Natural killer cell (primary cell): Measurements from ENCODE around the gene TCN2. TPM values are rescaled to one million over a fixed set of nuclear protein-coding genes. Genes with fewer than 3 reads are reported as not detected.

Experiments used
- ATAC-seq, 3 donors: fragments of 150-1000 bp in 2 of 3; fragments of 200-7000 bp in 1 of 3; cut with Tn5 transposase; 1 replicate in 1 of 3; 2 replicates in 2 of 3; pipeline ENCODE4 v1.10.0; 2021; ENCODE audit warnings: mild to moderate bottlenecking in 2 of 3, moderate library complexity in 2 of 3
- DNase-seq, 2 donors: peaks; one replicate each; pipeline versions ENCODE4 v3.0.0 to v3.0.0-alpha.2; 2013 to 2021; ENCODE audit warnings: mixed read lengths in 1 of 2
- H3K27ac ChIP-seq: one replicate; pipeline ENCODE4 v1.5.1; 2013; ENCODE audit warnings: mild to moderate bottlenecking, low read length
- H3K27me3 ChIP-seq: one replicate; pipeline ENCODE4 v1.6.1; 2013; ENCODE audit warnings: low read length; ENCODE audit not compliant: control insufficient read depth, insufficient read depth
- H3K36me3 ChIP-seq: one replicate; pipeline ENCODE4 v1.6.1; 2013; ENCODE audit warnings: low read length; ENCODE audit not compliant: control insufficient read depth, insufficient read depth
- H3K4me1 ChIP-seq: one replicate; pipeline ENCODE4 v1.6.1; 2013; ENCODE audit warnings: low read length; ENCODE audit not compliant: control insufficient read depth, insufficient read depth
- H3K4me3 ChIP-seq: one replicate; pipeline ENCODE4 v1.5.1; 2013; ENCODE audit warnings: low read length
- H3K9me3 ChIP-seq: one replicate; pipeline ENCODE4 v1.6.1; 2013; ENCODE audit warnings: low read length; ENCODE audit not compliant: control insufficient read depth, insufficient read depth
- H3K27ac Mint-ChIP-seq, 2 donors: one replicate each; pipeline ENCODE4 v1.8.0; 2022; ENCODE audit warnings: mild to moderate bottlenecking in 2 of 2, mixed read lengths in 2 of 2, moderate library complexity in 1 of 2
- H3K27me3 Mint-ChIP-seq, 2 donors: one replicate each; pipeline ENCODE4 v1.8.0; 2022; ENCODE audit warnings: low read depth in 2 of 2, mixed read lengths in 2 of 2
- H3K36me3 Mint-ChIP-seq: one replicate; pipeline ENCODE4 v1.8.0; 2022; ENCODE audit warnings: mixed read lengths
- H3K4me1 Mint-ChIP-seq, 2 donors: one replicate each; pipeline ENCODE4 v1.8.0; 2022; ENCODE audit warnings: mixed read lengths in 2 of 2
- H3K4me3 Mint-ChIP-seq: one replicate; pipeline ENCODE4 v1.8.0; 2022; ENCODE audit warnings: mild to moderate bottlenecking, moderate library complexity, mixed read lengths
- H3K9me3 Mint-ChIP-seq, 2 donors: one replicate each; pipeline ENCODE4 v1.8.0; 2022; ENCODE audit warnings: mixed read lengths in 2 of 2
- CTCF ChIP-seq: fragments of 200-600 bp; IDR thresholded peaks from one replicate; pipeline ENCODE4 v1.8.0; 2022; ENCODE audit warnings: antibody characterized with exemption
- whole genome bisulfite sequencing: methylation state at CpG from one replicate; pipeline ENCODE4 v1.1.7; 2013; ENCODE audit warnings: missing lambda C conversion rate; ENCODE audit not compliant: insufficient coverage; 5-methylcytosine and 5-hydroxymethylcytosine counted together
- intact Hi-C: fragments of 100-400 bp; cut with micrococcal nuclease; formaldehyde crosslinking; loops from one replicate; pipeline ENCODE4 v1.14.2; 2022
- total RNA-seq, 4 donors: library from RNA; stranded (reverse); fragments of 120-200 nt in 1 of 4; gene quantifications; one replicate each; pipeline versions ENCODE4 v1.2.3 to v1.2.4, GENCODE V29; 2013 to 2022

Gene TCN2
- total RNA-seq, 3 donors from 2014 or later (not counting 1 experiment from before 2014, with no cell fraction given) = 0.42 to 1.2 (median 0.95) TPM

DNA sequence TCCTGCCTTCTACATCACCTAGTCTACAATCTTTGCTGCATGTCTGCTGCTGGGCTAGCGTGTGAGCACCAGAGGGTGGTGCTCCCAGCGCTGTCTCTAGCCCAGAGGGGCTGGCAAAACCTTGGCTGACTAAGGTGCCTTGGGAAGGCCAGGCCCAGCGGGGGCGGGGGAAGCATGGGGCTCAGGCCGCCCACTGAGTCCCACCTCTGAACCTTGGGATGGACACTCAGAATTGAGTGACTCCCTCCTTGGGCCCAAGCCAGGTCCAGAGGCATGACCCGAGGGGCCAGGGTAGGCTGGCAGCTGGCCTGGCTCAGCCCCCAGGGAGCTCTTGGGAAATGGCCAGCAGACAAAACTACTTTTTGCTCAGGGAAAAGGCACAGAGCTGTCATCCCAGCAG, 24.9 kb upstream of the TCN2 start:
- intact Hi-C loops = no loop called here
- Mint-ChIP-seq H3K27ac (no peak overlapping the region), H3K27me3 (no peaks in the 10 kb centered on the region), H3K4me1 (no peaks in the 10 kb centered on the region), H3K9me3 (no peaks in the 10 kb centered on the region), H3K36me3 (no peaks in the 10 kb centered on the region), H3K4me3 (no peak overlapping the region)
- ATAC-seq (no peak), DNase-seq (no peak)
- no peak for TF ChIP-seq CTCF
- WGBS = 97% methylated on average over 6 of the region's 6 CpGs
- Histone ChIP-seq H3K4me3 (no peak overlapping the region), H3K27ac (no peak overlapping the region), H3K27me3 (no peaks in the 10 kb centered on the region), H3K4me1 (no peaks in the 10 kb centered on the region), H3K9me3 (no peaks in the 10 kb centered on the region), H3K36me3 (peaks cover 88% of the 10 kb centered on the region)

DNA sequence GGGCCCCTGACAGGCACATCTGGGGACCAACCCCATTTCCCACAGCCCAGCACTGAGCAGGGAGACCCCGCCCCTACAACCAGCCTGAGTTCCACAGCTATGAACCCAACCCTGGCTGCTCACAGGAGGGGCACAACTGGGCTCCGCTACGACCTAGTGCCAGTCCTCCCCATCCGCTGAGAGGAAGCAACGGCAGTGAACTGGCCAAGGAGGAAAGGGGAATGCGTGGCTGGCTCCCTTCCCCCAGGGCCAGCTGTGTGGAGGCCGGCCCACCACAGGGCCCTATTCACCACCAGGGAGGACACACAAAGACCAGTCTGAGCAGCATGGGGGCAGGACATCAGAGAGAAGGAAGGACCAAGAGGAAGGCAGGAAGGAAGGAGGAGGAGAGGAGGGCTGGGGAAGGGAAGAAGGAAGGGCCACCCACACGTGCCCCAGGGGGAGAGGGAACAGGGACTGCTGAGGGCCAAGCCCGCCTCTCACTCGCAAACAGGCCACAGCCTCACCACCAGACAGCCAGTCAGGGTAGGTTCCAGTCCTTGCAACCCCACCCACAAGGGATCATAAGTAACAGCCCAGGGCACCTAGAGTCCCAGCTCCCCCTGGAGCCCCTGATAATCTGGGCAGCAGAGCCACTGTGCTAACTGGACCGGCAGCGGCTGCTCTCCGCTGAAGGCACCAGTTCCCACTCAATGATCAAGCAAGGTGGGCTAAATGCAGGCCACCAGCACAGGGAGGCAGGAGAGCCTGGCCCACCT, 24.0 kb upstream of the TCN2 start:
- Mint-ChIP-seq H3K27me3 (no peaks in the 10 kb centered on the region), H3K4me3 (no peak overlapping the region), H3K9me3 (no peaks in the 10 kb centered on the region), H3K36me3 (no peaks in the 10 kb centered on the region), H3K27ac (no peak overlapping the region), H3K4me1 (no peaks in the 10 kb centered on the region)
- DNase-seq (no peak), ATAC-seq (no peak)
- Histone ChIP-seq H3K4me3 (no peak overlapping the region), H3K4me1 (no peaks in the 10 kb centered on the region), H3K36me3 (peaks cover 91% of the 10 kb centered on the region), H3K9me3 (no peaks in the 10 kb centered on the region), H3K27me3 (no peaks in the 10 kb centered on the region), H3K27ac (no peak overlapping the region)
- 96% methylated on average over 12 of the region's 13 CpGs for WGBS
- intact Hi-C loops = no loop called here
- TF ChIP-seq CTCF = no peak

GRCh38 chr22:30584441-30584840, 22.5 kb upstream of the TCN2 start:
- intact Hi-C loops = no loop called here
- no peak overlapping the region for H3K27ac ChIP-seq
- no peaks in the 10 kb centered on the region for H3K27me3 Mint-ChIP-seq
- H3K4me1 Mint-ChIP-seq = no peaks in the 10 kb centered on the region
- no peak for ATAC-seq
- no peak for TF ChIP-seq CTCF
- H3K36me3 Mint-ChIP-seq = no peaks in the 10 kb centered on the region
- H3K4me3 ChIP-seq = no peak overlapping the region
- no peak overlapping the region for H3K27ac Mint-ChIP-seq
- no peak overlapping the region for H3K4me3 Mint-ChIP-seq
- no peaks in the 10 kb centered on the region for H3K9me3 ChIP-seq
- WGBS = 97% methylated on average over 15 of the region's 15 CpGs
- no peaks in the 10 kb centered on the region for H3K27me3 ChIP-seq
- H3K36me3 ChIP-seq = peaks cover 92% of the 10 kb centered on the region
- no peak for DNase-seq
- H3K4me1 ChIP-seq = no peaks in the 10 kb centered on the region
- H3K9me3 Mint-ChIP-seq = no peaks in the 10 kb centered on the region

DNA sequence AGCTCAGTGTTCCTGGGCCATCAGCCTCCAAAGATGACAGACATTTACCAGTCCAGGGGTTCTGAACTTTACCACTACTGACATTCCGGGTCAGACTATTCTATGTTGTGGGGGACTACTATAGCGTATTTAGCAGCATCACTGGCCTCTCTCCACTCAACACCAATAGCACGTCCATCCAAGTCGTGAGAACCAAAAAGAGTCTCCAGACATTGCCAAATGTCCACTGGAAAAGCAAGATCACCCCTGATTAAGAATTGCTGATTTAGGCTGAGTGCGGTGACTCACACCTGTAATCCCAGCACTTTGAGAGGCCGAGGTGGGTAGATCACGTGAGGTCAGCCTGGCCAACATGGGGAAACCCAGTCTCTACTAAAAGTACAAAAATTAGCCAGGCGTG, 20.6 kb upstream of the TCN2 start:
- no peaks in the 10 kb centered on the region for H3K9me3 Mint-ChIP-seq
- peaks cover 72% of the 10 kb centered on the region for H3K36me3 ChIP-seq
- H3K9me3 ChIP-seq = no peaks in the 10 kb centered on the region
- H3K27ac ChIP-seq = no peak overlapping the region
- ATAC-seq = no peak
- intact Hi-C loops = no loop called here
- TF ChIP-seq CTCF = no peak
- H3K36me3 Mint-ChIP-seq = no peaks in the 10 kb centered on the region
- DNase-seq = no peak
- H3K4me3 Mint-ChIP-seq = no peak overlapping the region
- no peaks in the 10 kb centered on the region for H3K27me3 Mint-ChIP-seq
- H3K27ac Mint-ChIP-seq = no peak overlapping the region
- no peak overlapping the region for H3K4me3 ChIP-seq
- peaks cover 6% of the 10 kb centered on the region for H3K4me1 ChIP-seq
- H3K27me3 ChIP-seq = no peaks in the 10 kb centered on the region
- 95% methylated on average over 8 of the region's 8 CpGs for WGBS
- H3K4me1 Mint-ChIP-seq = no peaks in the 10 kb centered on the region
